ENCODE measurements around the gene ABCA2. TPM values are rescaled to one million over a fixed set of nuclear protein-coding genes. Genes with fewer than 3 reads are reported as not detected.

Gene ABCA2
- total RNA-seq, 1 donor from 2014 or later: 55.1 TPM

GRCh38 chr9:137009217-137009616 is 18.8 kb downstream of the ABCA2 start:
- no peaks in the 10 kb centered on the region for H3K4me1 Mint-ChIP-seq (ENCODE audit: unreplicated experiment)
- no peak overlapping the region for H3K27ac Mint-ChIP-seq (ENCODE audit: unreplicated experiment)
- H3K36me3 Mint-ChIP-seq (ENCODE audit: unreplicated experiment): peaks cover 1% of the 10 kb centered on the region
- TF ChIP-seq CTCF (IDR thresholded peaks at IDR 0.05): no peak
- no peak for DNase-seq (ENCODE audit: extremely low spot score, unreplicated experiment)
- H3K9me3 Mint-ChIP-seq (ENCODE audit: unreplicated experiment): no peaks in the 10 kb centered on the region
- H3K4me3 Mint-ChIP-seq (ENCODE audit: unreplicated experiment): no peak overlapping the region
- H3K27me3 Mint-ChIP-seq (ENCODE audit: unreplicated experiment): no peaks in the 10 kb centered on the region

- no peak for TF ChIP-seq CTCF (IDR thresholded peaks at IDR 0.05)
- H3K4me3 Mint-ChIP-seq (ENCODE audit: unreplicated experiment): no peak overlapping the region
- no peaks in the 10 kb centered on the region for H3K36me3 Mint-ChIP-seq (ENCODE audit: unreplicated experiment)
- DNase-seq (ENCODE audit: extremely low spot score, unreplicated experiment): no peak
- no peaks in the 10 kb centered on the region for H3K4me1 Mint-ChIP-seq (ENCODE audit: unreplicated experiment)
- no peaks in the 10 kb centered on the region for H3K27me3 Mint-ChIP-seq (ENCODE audit: unreplicated experiment)
- no peaks in the 10 kb centered on the region for H3K9me3 Mint-ChIP-seq (ENCODE audit: unreplicated experiment)
- no peak overlapping the region for H3K27ac Mint-ChIP-seq (ENCODE audit: unreplicated experiment)
Observed at GRCh38 chr9:137008312-137008711, 19.7 kb downstream of the ABCA2 start.

- H3K4me1 Mint-ChIP-seq (ENCODE audit: unreplicated experiment): no peaks in the 10 kb centered on the region
- H3K27ac Mint-ChIP-seq (ENCODE audit: unreplicated experiment): no peak overlapping the region
- H3K27me3 Mint-ChIP-seq (ENCODE audit: unreplicated experiment): no peaks in the 10 kb centered on the region
- no peaks in the 10 kb centered on the region for H3K9me3 Mint-ChIP-seq (ENCODE audit: unreplicated experiment)
- no peak for TF ChIP-seq CTCF (IDR thresholded peaks at IDR 0.05)
- no peaks in the 10 kb centered on the region for H3K36me3 Mint-ChIP-seq (ENCODE audit: unreplicated experiment)
- DNase-seq (ENCODE audit: extremely low spot score, unreplicated experiment): no peak
- no peak overlapping the region for H3K4me3 Mint-ChIP-seq (ENCODE audit: unreplicated experiment)
Observed at GRCh38 chr9:137007816-137008270, 20.2 kb downstream of the ABCA2 start.

- H3K9me3 Mint-ChIP-seq (ENCODE audit: unreplicated experiment): no peaks in the 10 kb centered on the region
- no peak for DNase-seq (ENCODE audit: extremely low spot score, unreplicated experiment)
- H3K4me3 Mint-ChIP-seq (ENCODE audit: unreplicated experiment): no peak overlapping the region
- no peaks in the 10 kb centered on the region for H3K36me3 Mint-ChIP-seq (ENCODE audit: unreplicated experiment)
- H3K4me1 Mint-ChIP-seq (ENCODE audit: unreplicated experiment): no peaks in the 10 kb centered on the region
- H3K27ac Mint-ChIP-seq (ENCODE audit: unreplicated experiment): no peak overlapping the region
- no peaks in the 10 kb centered on the region for H3K27me3 Mint-ChIP-seq (ENCODE audit: unreplicated experiment)
- TF ChIP-seq CTCF (IDR thresholded peaks at IDR 0.05): no peak
Observed at GRCh38 chr9:137007108-137007815, 20.8 kb downstream of the ABCA2 start.

- Mint-ChIP-seq H3K27me3 (ENCODE audit: unreplicated experiment) (no peaks in the 10 kb centered on the region), H3K4me3 (ENCODE audit: unreplicated experiment) (no peak overlapping the region), H3K9me3 (ENCODE audit: unreplicated experiment) (no peaks in the 10 kb centered on the region), H3K27ac (ENCODE audit: unreplicated experiment) (no peak overlapping the region), H3K36me3 (ENCODE audit: unreplicated experiment) (no peaks in the 10 kb centered on the region), H3K4me1 (ENCODE audit: unreplicated experiment) (no peaks in the 10 kb centered on the region)
- no peak for TF ChIP-seq CTCF (IDR thresholded peaks at IDR 0.05)
- no peak for DNase-seq (ENCODE audit: extremely low spot score, unreplicated experiment)
Observed at GRCh38 chr9:137006116-137007003, 21.7 kb downstream of the ABCA2 start.

Data from osteocyte (in vitro differentiated cells).